Natural killer cell treated with Interleukin-12 subunit alpha and Interleukin-12 subunit beta and Interleukin-15 and Interleukin-18, amount 100 ng/mL, for 72 hours (primary cell): ENCODE data around the gene SHISA6. TPM values are rescaled to one million over a fixed set of nuclear protein-coding genes. Genes with fewer than 3 reads are reported as not detected.

ENCODE experiments used
- ATAC-seq, 2 donors: fragments of 150-1000 bp; cut with Tn5 transposase in 1 of 2; sonication (Bioruptor Pico), chemical (Tn5 transposase) in 1 of 2; 2 replicates each; pipeline ENCODE4 v1.10.0; 2021
- DNase-seq: peaks from one replicate; pipeline ENCODE4 v3.0.0; 2022; ENCODE audit warnings: low spot score
- H3K27ac Mint-ChIP-seq, 2 donors: 1 replicate in 1 of 2; 2 replicates in 1 of 2; pipeline ENCODE4 v1.8.0; 2022; ENCODE audit warnings: mixed read lengths in 2 of 2, mild to moderate bottlenecking in 1 of 2, moderate library complexity in 1 of 2
- H3K27me3 Mint-ChIP-seq, 2 donors: 1 replicate in 1 of 2; 2 replicates in 1 of 2; pipeline ENCODE4 v1.8.0; 2022; ENCODE audit warnings: mixed read lengths in 2 of 2
- H3K36me3 Mint-ChIP-seq: one replicate; pipeline ENCODE4 v1.8.0; 2022; ENCODE audit warnings: mixed read lengths
- H3K4me1 Mint-ChIP-seq, 2 donors: 1 replicate in 1 of 2; 2 replicates in 1 of 2; pipeline ENCODE4 v1.8.0; 2022; ENCODE audit warnings: low read depth in 2 of 2, mixed read lengths in 2 of 2, mild to moderate bottlenecking in 1 of 2
- H3K4me3 Mint-ChIP-seq: one replicate; pipeline ENCODE4 v1.8.0; 2022; ENCODE audit warnings: mixed read lengths
- H3K9me3 Mint-ChIP-seq: 2 replicates; pipeline ENCODE4 v1.8.0; 2022; ENCODE audit warnings: mixed read lengths
- total RNA-seq, 2 donors: library from RNA; stranded (reverse); gene quantifications; one replicate each; pipeline ENCODE4 v1.2.3, GENCODE V29; 2022

SHISA6 gene
- total RNA-seq, 2 donors from 2014 or later, result not detected

DNA sequence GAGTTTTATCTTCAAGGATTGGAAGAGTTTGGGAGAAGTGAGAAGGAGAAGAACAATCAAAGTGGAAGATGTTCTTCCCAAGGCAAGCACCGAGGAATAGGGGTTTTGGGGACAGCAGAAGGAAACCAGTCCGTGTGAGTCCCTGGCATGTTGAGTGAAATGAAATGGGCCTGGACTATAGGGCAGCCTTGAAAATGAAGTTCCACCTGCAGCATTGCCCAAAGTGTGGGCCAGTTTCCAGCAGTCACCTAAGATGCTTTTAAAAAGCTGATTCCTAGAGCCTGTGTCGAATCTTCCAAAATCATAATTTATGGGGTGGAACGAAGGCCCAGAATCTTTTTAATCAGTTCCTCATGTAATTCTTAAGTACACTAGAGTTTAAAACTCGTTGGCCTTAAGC, 297.4 kb downstream of the SHISA6 start:
- Mint-ChIP-seq H3K27me3 (no peaks in the 10 kb centered on the region), H3K9me3 (peaks cover 16% of the 10 kb centered on the region), H3K36me3 (peaks cover under 1% of the 10 kb centered on the region), H3K4me1 (no peaks in the 10 kb centered on the region), H3K4me3 (no peak overlapping the region), H3K27ac (no peak overlapping the region)
- DNase-seq, result no peak
- ATAC-seq, result no peak

GRCh38 chr17:11539637-11540036, 298.6 kb downstream of the SHISA6 start:
- ATAC-seq (no peak), DNase-seq (no peak)
- Mint-ChIP-seq H3K4me3 (no peak overlapping the region), H3K36me3 (no peaks in the 10 kb centered on the region), H3K27me3 (no peaks in the 10 kb centered on the region), H3K9me3 (peaks cover 11% of the 10 kb centered on the region), H3K27ac (no peak overlapping the region), H3K4me1 (no peaks in the 10 kb centered on the region)

DNA sequence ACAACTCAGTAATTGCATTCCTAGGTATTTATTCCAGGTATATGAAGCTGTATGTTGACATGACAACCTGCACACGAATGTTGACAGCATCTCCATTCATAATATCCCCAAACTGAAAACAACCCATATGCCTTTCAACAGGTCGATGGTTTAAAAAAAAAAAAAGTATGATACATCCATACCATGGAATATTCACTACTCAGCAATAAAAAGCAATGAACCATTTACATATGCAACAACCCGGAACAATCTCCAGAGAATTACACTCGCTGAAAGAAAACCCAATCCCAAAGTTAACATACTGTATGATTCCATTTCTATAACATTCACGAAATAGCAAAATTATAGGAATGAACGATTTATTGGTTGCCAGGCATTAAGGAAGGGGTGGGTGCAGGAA, 304.0 kb downstream of the SHISA6 start:
- DNase-seq (no peak), ATAC-seq (no peak)
- Mint-ChIP-seq H3K4me1 (no peaks in the 10 kb centered on the region), H3K4me3 (no peak overlapping the region), H3K27ac (no peak overlapping the region), H3K9me3 (peaks cover 5% of the 10 kb centered on the region), H3K27me3 (no peaks in the 10 kb centered on the region), H3K36me3 (no peaks in the 10 kb centered on the region)

DNA sequence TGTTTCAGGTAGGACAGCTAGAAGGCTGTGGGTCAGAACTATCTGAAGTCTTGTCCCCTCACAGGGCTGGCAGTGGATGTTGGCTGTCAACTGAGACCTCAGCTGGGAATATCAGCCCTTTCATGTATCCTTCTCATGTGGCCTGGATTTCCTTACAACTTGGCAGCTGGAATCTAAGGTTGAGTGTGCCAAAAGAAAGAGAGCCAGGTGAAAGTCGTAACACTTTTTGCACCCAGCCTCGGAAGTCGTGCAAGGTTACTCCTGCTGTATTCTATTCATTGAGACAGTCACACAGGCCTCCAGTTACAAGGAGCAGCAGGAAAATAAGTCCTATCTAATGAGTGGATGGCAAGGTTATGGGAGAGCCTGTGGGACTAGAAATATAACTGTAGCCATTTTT, 304.7 kb downstream of the SHISA6 start:
- no peak overlapping the region for H3K4me3 Mint-ChIP-seq
- H3K27ac Mint-ChIP-seq, result no peak overlapping the region
- H3K27me3 Mint-ChIP-seq, result no peaks in the 10 kb centered on the region
- DNase-seq (no peak), ATAC-seq (no peak)
- no peaks in the 10 kb centered on the region for H3K4me1 Mint-ChIP-seq
- peaks cover 10% of the 10 kb centered on the region for H3K9me3 Mint-ChIP-seq
- no peaks in the 10 kb centered on the region for H3K36me3 Mint-ChIP-seq

GRCh38 chr17:11547853-11548252, 306.8 kb downstream of the SHISA6 start:
- H3K9me3 Mint-ChIP-seq, result peaks cover 15% of the 10 kb centered on the region
- H3K36me3 Mint-ChIP-seq, result no peaks in the 10 kb centered on the region
- ATAC-seq, result no peak
- H3K4me3 Mint-ChIP-seq, result no peak overlapping the region
- no peaks in the 10 kb centered on the region for H3K4me1 Mint-ChIP-seq
- no peaks in the 10 kb centered on the region for H3K27me3 Mint-ChIP-seq
- no peak overlapping the region for H3K27ac Mint-ChIP-seq
- DNase-seq, result no peak

- H3K27ac Mint-ChIP-seq, result no peak overlapping the region
- no peaks in the 10 kb centered on the region for H3K27me3 Mint-ChIP-seq
- no peaks in the 10 kb centered on the region for H3K36me3 Mint-ChIP-seq
- no peak overlapping the region for H3K4me3 Mint-ChIP-seq
- H3K9me3 Mint-ChIP-seq, result peaks cover 17% of the 10 kb centered on the region
- H3K4me1 Mint-ChIP-seq, result no peaks in the 10 kb centered on the region
- no peak for DNase-seq
- no peak for ATAC-seq
Observed at GRCh38 chr17:11548398-11548797, 307.4 kb downstream of the SHISA6 start.

- ATAC-seq, result no peak
- H3K27me3 Mint-ChIP-seq, result no peaks in the 10 kb centered on the region
Observed at GRCh38 chr17:11550431-11550830, 309.4 kb downstream of the SHISA6 start.

DNA sequence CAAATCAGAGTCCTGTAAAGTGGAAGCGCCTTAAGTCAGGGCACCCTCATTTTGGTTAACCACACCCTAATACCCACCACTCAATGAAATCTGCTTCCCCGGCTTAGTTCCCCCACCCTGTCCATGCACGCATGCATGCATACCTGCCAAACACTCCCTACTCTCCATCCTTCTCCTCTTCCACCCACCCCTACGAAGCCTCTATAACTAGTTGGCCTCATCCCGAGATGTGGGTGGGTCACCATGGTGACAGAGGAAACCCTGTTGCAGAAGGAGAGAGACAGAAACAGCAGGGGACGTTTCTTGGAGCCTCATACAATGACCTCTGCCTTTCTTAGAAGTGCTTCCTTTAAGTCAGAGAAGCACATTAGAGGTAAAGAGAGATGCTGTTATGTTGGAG, 310.4 kb downstream of the SHISA6 start:
- Mint-ChIP-seq H3K4me3 (no peak overlapping the region), H3K36me3 (no peaks in the 10 kb centered on the region), H3K4me1 (no peaks in the 10 kb centered on the region), H3K27me3 (no peaks in the 10 kb centered on the region), H3K9me3 (peaks cover 20% of the 10 kb centered on the region), H3K27ac (no peak overlapping the region)
- no peak for DNase-seq
- ATAC-seq, result no peak

More at GRCh38 chr17:11550431-11550830, 309.4 kb downstream of the SHISA6 start:
- Mint-ChIP-seq H3K27ac (no peak overlapping the region), H3K36me3 (no peaks in the 10 kb centered on the region), H3K9me3 (peaks cover 25% of the 10 kb centered on the region), H3K4me3 (no peak overlapping the region), H3K4me1 (no peaks in the 10 kb centered on the region)
- DNase-seq, result no peak

GRCh38 chr17:11553135-11553534, 312.1 kb downstream of the SHISA6 start:
- Mint-ChIP-seq H3K9me3 (peaks cover 20% of the 10 kb centered on the region), H3K27me3 (no peaks in the 10 kb centered on the region), H3K36me3 (no peaks in the 10 kb centered on the region), H3K4me3 (no peak overlapping the region), H3K27ac (no peak overlapping the region), H3K4me1 (no peaks in the 10 kb centered on the region)
- DNase-seq (no peak), ATAC-seq (no peak)

DNA sequence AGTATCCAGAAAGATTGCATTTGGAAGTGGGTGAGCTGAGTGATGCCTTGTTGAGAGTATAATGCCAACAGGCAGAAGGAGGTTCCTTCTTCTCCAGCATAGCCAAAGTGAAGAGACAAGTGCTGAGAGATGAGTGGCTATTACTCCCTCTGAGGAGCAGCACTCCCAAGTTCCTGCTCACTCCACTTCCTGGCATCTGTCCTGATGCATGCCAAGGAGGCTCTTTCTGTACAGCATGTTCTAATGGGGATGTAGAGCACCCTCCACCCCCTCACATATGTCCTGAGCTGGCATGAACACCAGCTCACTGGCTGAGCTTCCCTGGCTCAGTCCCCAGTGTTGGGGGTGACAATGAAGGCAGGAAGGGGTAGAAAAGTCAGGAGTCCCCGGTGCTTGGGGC, 313.0 kb downstream of the SHISA6 start:
- ATAC-seq (no peak), DNase-seq (no peak)
- no peaks in the 10 kb centered on the region for H3K36me3 Mint-ChIP-seq
- H3K9me3 Mint-ChIP-seq, result peaks cover 20% of the 10 kb centered on the region
- no peak overlapping the region for H3K27ac Mint-ChIP-seq
- no peaks in the 10 kb centered on the region for H3K4me1 Mint-ChIP-seq
- H3K4me3 Mint-ChIP-seq, result no peak overlapping the region
- H3K27me3 Mint-ChIP-seq, result no peaks in the 10 kb centered on the region

- H3K36me3 Mint-ChIP-seq, result no peaks in the 10 kb centered on the region
- no peak for DNase-seq
- no peak overlapping the region for H3K27ac Mint-ChIP-seq
- ATAC-seq, result no peak
- H3K4me3 Mint-ChIP-seq, result no peak overlapping the region
- H3K4me1 Mint-ChIP-seq, result no peaks in the 10 kb centered on the region
- H3K27me3 Mint-ChIP-seq, result no peaks in the 10 kb centered on the region
- peaks cover 20% of the 10 kb centered on the region for H3K9me3 Mint-ChIP-seq
Observed at GRCh38 chr17:11554542-11554941, 313.5 kb downstream of the SHISA6 start.

DNA sequence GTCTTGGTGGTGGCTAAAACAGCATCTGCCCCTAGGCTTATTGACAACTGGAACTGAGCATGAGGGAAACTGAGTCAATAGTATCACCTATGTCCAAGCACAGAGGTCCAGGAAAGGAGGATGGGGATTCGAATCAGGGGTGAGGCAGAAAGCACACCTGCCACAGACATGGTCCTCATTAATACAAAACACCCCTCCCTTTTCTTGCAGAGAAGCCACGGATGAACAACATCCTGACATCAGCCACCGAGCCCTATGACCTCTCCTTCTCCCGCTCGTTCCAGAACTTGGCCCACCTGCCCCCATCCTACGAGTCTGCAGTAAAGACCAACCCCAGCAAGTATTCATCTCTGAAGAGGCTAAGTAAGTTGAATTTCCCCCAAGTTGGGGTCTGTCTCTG, 314.5 kb downstream of the SHISA6 start:
- ATAC-seq (no peak), DNase-seq (no peak)
- Mint-ChIP-seq H3K36me3 (no peaks in the 10 kb centered on the region), H3K9me3 (peaks cover 17% of the 10 kb centered on the region), H3K4me3 (no peak overlapping the region), H3K4me1 (no peaks in the 10 kb centered on the region), H3K27ac (no peak overlapping the region), H3K27me3 (no peaks in the 10 kb centered on the region)

GRCh38 chr17:11557727-11558452, 316.9 kb downstream of the SHISA6 start:
- H3K27ac Mint-ChIP-seq, result no peak overlapping the region
- H3K27me3 Mint-ChIP-seq, result no peaks in the 10 kb centered on the region
- no peak for ATAC-seq
- peaks cover 10% of the 10 kb centered on the region for H3K9me3 Mint-ChIP-seq
- no peak for DNase-seq
- no peaks in the 10 kb centered on the region for H3K36me3 Mint-ChIP-seq
- no peaks in the 10 kb centered on the region for H3K4me1 Mint-ChIP-seq
- no peak overlapping the region for H3K4me3 Mint-ChIP-seq

- no peak overlapping the region for H3K27ac Mint-ChIP-seq
- ATAC-seq (no peak), DNase-seq (no peak)
- H3K27me3 Mint-ChIP-seq, result no peaks in the 10 kb centered on the region
- H3K9me3 Mint-ChIP-seq, result peaks cover 5% of the 10 kb centered on the region
- no peaks in the 10 kb centered on the region for H3K36me3 Mint-ChIP-seq
- no peak overlapping the region for H3K4me3 Mint-ChIP-seq
- no peaks in the 10 kb centered on the region for H3K4me1 Mint-ChIP-seq
Observed at GRCh38 chr17:11558681-11559234, 317.7 kb downstream of the SHISA6 start.

DNA sequence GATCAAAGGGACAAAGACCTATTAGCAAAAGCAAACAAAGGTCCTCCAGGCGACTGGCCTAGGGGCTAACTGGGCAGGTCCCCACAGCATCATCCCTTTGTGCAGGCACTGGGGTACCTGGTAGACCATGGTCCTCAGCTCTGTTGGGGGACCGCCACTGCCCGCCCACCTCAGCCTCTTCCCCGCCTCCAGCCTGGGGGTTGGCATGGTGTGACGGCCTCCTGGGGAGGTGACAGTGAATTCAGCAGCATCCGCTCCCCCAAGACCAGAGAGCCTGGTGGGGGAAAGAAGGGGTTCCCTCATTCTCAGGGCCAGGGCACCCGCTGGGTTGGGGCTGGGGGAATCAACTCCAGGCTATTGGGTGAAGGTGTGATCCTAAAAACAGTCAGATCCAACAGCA, 318.6 kb downstream of the SHISA6 start:
- peaks cover 4% of the 10 kb centered on the region for H3K9me3 Mint-ChIP-seq
- H3K27me3 Mint-ChIP-seq, result no peaks in the 10 kb centered on the region
- no peak for DNase-seq
- no peak for ATAC-seq
- H3K36me3 Mint-ChIP-seq, result no peaks in the 10 kb centered on the region
- H3K27ac Mint-ChIP-seq, result no peak overlapping the region
- no peak overlapping the region for H3K4me3 Mint-ChIP-seq
- H3K4me1 Mint-ChIP-seq, result no peaks in the 10 kb centered on the region
